Bronchial epithelial cell (primary cell): Measurements from ENCODE around the gene LCE7A. TPM values are rescaled to one million over a fixed set of nuclear protein-coding genes. Genes with fewer than 3 reads are reported as not detected.

Source experiments
- DNase-seq: peaks from one replicate; pipeline ENCODE4 v3.0.0-alpha.2; 2010; ENCODE audit warnings: low read depth
- FAIRE-seq: peaks from 2 replicates; lab custom pipeline; 2011; peaks lifted over from hg19 to GRCh38; lab: Jason Lieb, UNC
- H3K27me3 ChIP-seq: 2 replicates; pipeline ENCODE4 v1.5.1; 2011; ENCODE audit warnings: low read length; ENCODE audit not compliant: control insufficient read depth, insufficient read depth
- H3K36me3 ChIP-seq: 2 replicates; pipeline ENCODE4 v1.5.1; 2011; ENCODE audit warnings: low read length; ENCODE audit not compliant: control insufficient read depth, insufficient read depth
- H3K4me3 ChIP-seq: 2 replicates; pipeline ENCODE4 v1.5.1; 2011; ENCODE audit warnings: mild to moderate bottlenecking, low read depth, low read length, control low read depth
- total RNA-seq: library from RNA; depleted of rRNA; stranded (reverse); fragments of >200 nt; gene quantifications from 2 replicates; pipeline ENCODE4 v1.2.1, GENCODE V29; 2014
- TF ChIP-seq, protein P1 (sequence below): IDR thresholded peaks from 2 replicates; pipeline ENCODE4 v1.5.1; 2011; ENCODE audit warnings: mild to moderate bottlenecking, moderate library complexity, low read length, control low read depth, inconsistent platforms; ENCODE audit not compliant: insufficient read depth, severe bottlenecking

LCE7A gene
- total RNA-seq, 1 donor from 2014 or later = not detected

DNA sequence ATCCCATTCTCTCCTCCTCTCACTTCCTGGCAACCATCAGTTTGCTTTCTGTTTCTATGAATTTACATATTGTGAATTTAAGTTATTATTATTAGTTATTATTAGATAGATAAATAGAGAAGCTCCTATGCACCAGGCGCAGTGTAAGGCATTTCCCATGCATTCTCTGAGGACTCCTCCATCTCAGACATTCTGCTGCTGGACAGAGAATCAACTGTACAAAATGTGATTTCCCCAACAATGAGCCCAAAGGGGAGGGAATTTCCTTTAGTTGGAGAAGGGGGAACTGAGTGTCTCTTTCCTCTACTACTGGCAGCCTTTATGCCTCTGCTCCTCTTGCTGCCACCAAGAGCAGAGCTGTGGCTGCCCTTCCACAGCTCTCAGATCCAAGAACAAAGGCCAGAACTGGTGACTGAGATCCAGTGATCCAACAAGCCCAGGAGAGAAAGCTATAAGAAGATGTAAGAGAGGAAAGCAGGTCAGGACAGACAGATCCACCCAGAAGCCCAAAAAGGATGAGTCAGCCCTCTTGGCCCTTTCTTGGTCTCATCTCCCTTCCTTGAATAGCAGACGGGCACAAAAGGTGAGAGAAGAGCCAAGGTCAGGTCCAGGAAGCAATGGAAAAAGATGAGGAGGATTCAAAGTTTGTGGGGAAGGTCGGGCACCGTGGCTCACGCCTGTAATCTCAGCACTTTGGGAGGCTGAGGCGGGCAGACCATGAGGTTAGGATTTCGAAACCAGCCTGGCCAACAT is 45.1 kb downstream of the LCE7A start:
- TF ChIP-seq, protein P1, sequence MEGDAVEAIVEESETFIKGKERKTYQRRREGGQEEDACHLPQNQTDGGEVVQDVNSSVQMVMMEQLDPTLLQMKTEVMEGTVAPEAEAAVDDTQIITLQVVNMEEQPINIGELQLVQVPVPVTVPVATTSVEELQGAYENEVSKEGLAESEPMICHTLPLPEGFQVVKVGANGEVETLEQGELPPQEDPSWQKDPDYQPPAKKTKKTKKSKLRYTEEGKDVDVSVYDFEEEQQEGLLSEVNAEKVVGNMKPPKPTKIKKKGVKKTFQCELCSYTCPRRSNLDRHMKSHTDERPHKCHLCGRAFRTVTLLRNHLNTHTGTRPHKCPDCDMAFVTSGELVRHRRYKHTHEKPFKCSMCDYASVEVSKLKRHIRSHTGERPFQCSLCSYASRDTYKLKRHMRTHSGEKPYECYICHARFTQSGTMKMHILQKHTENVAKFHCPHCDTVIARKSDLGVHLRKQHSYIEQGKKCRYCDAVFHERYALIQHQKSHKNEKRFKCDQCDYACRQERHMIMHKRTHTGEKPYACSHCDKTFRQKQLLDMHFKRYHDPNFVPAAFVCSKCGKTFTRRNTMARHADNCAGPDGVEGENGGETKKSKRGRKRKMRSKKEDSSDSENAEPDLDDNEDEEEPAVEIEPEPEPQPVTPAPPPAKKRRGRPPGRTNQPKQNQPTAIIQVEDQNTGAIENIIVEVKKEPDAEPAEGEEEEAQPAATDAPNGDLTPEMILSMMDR = no peak
- peak; percentile 23 for FAIRE-seq
- no peak for DNase-seq
- Histone ChIP-seq H3K36me3 (no peaks in the 10 kb centered on the region), H3K4me3 (no peak overlapping the region), H3K27me3 (peaks cover 2% of the 10 kb centered on the region)

DNA sequence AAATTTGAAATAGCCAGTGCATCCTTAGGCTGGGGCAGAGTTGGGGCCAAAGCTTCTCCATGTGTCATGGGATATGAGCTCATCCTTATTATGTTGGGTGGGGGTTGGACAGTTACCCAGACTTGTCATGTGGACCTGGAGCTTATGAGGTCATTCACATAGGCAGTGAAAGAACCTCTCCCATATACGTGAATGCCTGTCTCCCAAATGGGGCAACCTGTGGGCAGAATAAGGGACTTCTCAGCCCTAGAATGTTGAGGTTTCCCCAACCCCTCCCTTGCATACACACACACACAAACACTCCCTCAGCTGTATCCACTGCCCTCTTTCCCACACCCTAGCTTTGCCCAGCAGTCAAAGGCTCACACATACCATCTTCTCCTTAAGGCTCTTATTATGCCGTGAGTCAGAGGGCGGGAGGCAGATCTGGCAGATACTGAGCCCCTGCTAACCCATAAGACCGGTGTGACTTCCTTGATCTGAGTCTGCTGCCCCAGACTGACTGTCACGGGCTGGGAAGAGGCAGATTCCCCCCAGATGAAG is 46.3 kb downstream of the LCE7A start:
- Histone ChIP-seq H3K4me3 (no peak overlapping the region), H3K27me3 (peaks cover 5% of the 10 kb centered on the region), H3K36me3 (no peaks in the 10 kb centered on the region)
- peak; percentile 97 for DNase-seq
- FAIRE-seq = peak; percentile 96
- TF ChIP-seq, protein P1 = no peak

DNA sequence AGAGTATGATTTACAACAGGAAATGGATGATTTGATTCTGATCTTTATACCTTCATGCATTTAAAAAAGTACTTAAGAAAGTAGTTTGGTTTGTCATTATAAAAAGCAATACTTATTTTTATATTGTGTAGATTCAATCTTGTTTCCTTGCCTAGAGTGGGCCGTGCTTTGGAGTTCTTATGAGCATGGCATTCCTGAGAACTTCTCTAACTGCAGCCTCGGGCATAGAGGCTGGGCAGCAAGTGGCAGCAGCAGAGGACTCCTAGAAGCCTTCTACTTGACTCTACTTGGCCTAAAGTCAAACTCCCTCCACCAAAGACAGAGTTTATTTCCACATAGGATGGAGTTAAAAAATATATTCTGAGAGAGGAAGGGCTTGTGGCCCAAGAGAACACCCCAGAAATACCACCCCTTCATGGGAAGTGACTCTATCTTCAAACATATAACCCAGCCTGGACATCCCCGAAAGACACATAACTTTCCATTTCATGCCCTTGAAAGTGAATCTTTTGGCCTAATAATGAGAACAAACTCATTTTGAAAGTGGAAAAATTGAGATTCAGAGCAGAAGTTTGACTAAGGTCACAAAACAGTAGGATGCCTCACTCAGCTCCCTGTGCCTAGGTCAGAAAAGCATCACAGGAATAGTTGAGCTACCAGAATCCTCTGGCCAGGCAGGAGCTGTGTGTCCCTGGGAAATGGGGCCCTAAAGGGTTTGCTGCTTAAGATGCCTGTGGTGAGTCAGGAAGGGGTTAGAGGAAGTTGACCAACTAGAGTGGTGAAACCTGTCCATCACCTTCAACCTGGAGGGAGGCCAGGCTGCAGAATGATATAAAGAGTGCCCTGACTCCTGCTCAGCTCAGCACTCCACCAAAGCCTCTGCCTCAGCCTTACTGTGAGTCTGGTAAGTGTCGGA is 48.1 kb downstream of the LCE7A start, which contains the start of gene IVL:
Gene IVL, plus strand, starts transcription at position 861 of the 916 bp plus-strand sequence. CDS start 1,252 bp downstream, outside the sequence.
- no peak within 1 kb of the TSS for H3K4me3 ChIP-seq
- DNase-seq (peak; percentile 92), FAIRE-seq (peak; percentile 92)
- TF ChIP-seq, protein P1 = no peak
- peaks cover 5% of the 10 kb centered on the region for H3K27me3 ChIP-seq
- H3K36me3 ChIP-seq = no peaks in the 10 kb centered on the region

DNA sequence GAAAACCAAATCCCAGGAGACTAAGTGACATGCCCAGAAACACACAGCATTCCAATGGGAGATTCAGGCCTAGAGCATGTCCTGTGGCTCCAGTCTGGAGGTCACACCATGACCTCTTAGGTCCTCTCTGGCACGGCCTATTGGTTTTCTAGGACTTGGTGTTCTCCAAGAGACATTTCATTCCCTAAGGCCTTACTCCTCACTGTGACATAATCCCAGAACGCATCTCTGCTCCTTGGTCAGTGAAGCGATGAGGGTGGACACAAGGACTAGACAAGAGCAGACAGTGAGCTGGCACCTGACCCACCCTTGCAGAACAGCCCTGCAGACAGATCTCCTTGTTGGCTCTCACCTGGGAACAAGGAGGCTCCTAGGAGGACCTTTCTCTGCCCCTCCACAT is 49.4 kb downstream of the LCE7A start:
- H3K4me3 ChIP-seq = no peak overlapping the region
- DNase-seq (no peak), FAIRE-seq (no peak)
- peaks cover 5% of the 10 kb centered on the region for H3K27me3 ChIP-seq
- TF ChIP-seq, protein P1 = no peak
- H3K36me3 ChIP-seq = no peaks in the 10 kb centered on the region

Other genes starting within 250 kb of the LCE7A start
- not detected in 2 replicates for gene LCE3B, start 246.2 kb upstream of the LCE7A start, total RNA-seq
- not detected in 2 replicates for gene LCE3A, start 236.9 kb upstream of the LCE7A start, total RNA-seq
- gene LCE2D, start 196.6 kb upstream of the LCE7A start, total RNA-seq = not detected in 2 replicates
- gene LCE2C, start 184.7 kb upstream of the LCE7A start, total RNA-seq = not detected in 2 replicates
- not detected in 2 replicates for gene LCE2B, start 173.9 kb upstream of the LCE7A start, total RNA-seq
- gene LCE2A, start 161.7 kb upstream of the LCE7A start, total RNA-seq = not detected in 2 replicates
- gene LCE4A, start 151.8 kb upstream of the LCE7A start, total RNA-seq = not detected in 2 replicates
- not detected in 2 replicates for gene KPRP, start 102.0 kb upstream of the LCE7A start, total RNA-seq
- not detected in 2 replicates for gene LCE1F, start 84.9 kb upstream of the LCE7A start, total RNA-seq
- not detected in 2 replicates for gene LCE1E, start 73.7 kb upstream of the LCE7A start, total RNA-seq
- not detected in 2 replicates for gene LCE1D, start 63.3 kb upstream of the LCE7A start, total RNA-seq
- gene LCE1C, start 53.3 kb upstream of the LCE7A start, total RNA-seq = 0.26 TPM in 1 of 2 replicates, not detected in the other
- not detected in 2 replicates for gene LCE1B, start 48.0 kb upstream of the LCE7A start, total RNA-seq
- not detected in 2 replicates for gene LCE1A, start 32.5 kb upstream of the LCE7A start, total RNA-seq
- gene LCE6A, start 17.1 kb upstream of the LCE7A start, total RNA-seq = not detected in 2 replicates
- not detected in 2 replicates for gene SMCP, start 18.3 kb downstream of the LCE7A start, total RNA-seq
- gene IVL, start 48.5 kb downstream of the LCE7A start, total RNA-seq = 1.6 and 14.6 TPM in 2 replicates
- gene SPRR5, start 87.2 kb downstream of the LCE7A start, total RNA-seq = not detected in 2 replicates
- gene SPRR4, start 110.7 kb downstream of the LCE7A start, total RNA-seq = not detected in 2 replicates
- 41.2 TPM in 1 of 2 replicates, not detected in the other for gene SPRR1A, start 124.1 kb downstream of the LCE7A start, total RNA-seq
- gene SPRR3, start 141.8 kb downstream of the LCE7A start, total RNA-seq = 136 and 342 TPM in 2 replicates
- gene SPRR1B, start 171.2 kb downstream of the LCE7A start, total RNA-seq = 11.8 and 91.5 TPM in 2 replicates
- gene SPRR2D, start 181.1 kb downstream of the LCE7A start, total RNA-seq = 2.4 and 15.6 TPM in 2 replicates
- 1.3 and 3.8 TPM in 2 replicates for gene SPRR2A, start 197.5 kb downstream of the LCE7A start, total RNA-seq
- gene SPRR2B, start 211.6 kb downstream of the LCE7A start, total RNA-seq = not detected in 2 replicates
- 0.26 and 3.7 TPM in 2 replicates for gene SPRR2E, start 234.5 kb downstream of the LCE7A start, total RNA-seq